ENCODE data around the gene CNTRL. TPM values are rescaled to one million over a fixed set of nuclear protein-coding genes. Genes with fewer than 3 reads are reported as not detected.

Gene CNTRL
- total and polyA plus RNA-seq, 2 of the 8 experiments (the other 6 are each of a cell fraction or from before 2014, with no cell fraction given): 5.1 to 13.9 TPM

- TF ChIP-seq ATF2 (IDR thresholded peaks at IDR 0.05; ENCODE audit: low read length): no peak
- no peak for TF ChIP-seq SIRT6 (IDR thresholded peaks at IDR 0.05; ENCODE audit: low read length)
Measured at GRCh38 chr9:121153642-121154041, 78.9 kb downstream of the CNTRL start (continued).
